IMR-90 (cell line): Measurements from ENCODE around the gene HIVEP1. TPM values are rescaled to one million over a fixed set of nuclear protein-coding genes. Genes with fewer than 3 reads are reported as not detected.
A peak's percentile ranks its signal among the peaks of the same experiment; 100 is the strongest.

Experiments
- ATAC-seq: fragments of 200-7000 bp; cut with Tn5 transposase; 2 replicates; pipeline ENCODE4 v1.9.1; 2020; ENCODE audit warnings: low read depth, mild to moderate bottlenecking, moderate library complexity
- BruUV-seq: library from RNA; stranded (reverse); fragments of 400-500 nt; replicated peaks from 2 replicates; lab custom pipeline; 2021; lab: Mats Ljungman, UMichigan
- CTCF ChIA-PET: fragments of 300-600 bp; formaldehyde crosslinking; extraction: SDS; loops from one replicate; lab custom pipeline; 2021; ENCODE audit warnings: antibody characterized with exemption; lab: Yijun Ruan, JAX
- POLR2A ChIA-PET: fragments of 300-600 bp; sonication (Branson Sonifier 250); formaldehyde crosslinking; loops from one replicate; lab custom pipeline; 2022; ENCODE audit warnings: antibody characterized with exemption; ENCODE audit not compliant: unreplicated experiment; lab: Charles Lee
- DNase-seq: peaks from one replicate; pipeline ENCODE4 v3.0.0; 2013
- H2AFZ ChIP-seq: replicated peaks from 2 replicates; pipeline ENCODE3; 2013; ENCODE audit warnings: low read length, mild to moderate bottlenecking; ENCODE audit not compliant: poor library complexity
- H2AK5ac ChIP-seq: 2 replicates; pipeline ENCODE4 v1.6.1; 2013; ENCODE audit warnings: low read depth, low read length, inconsistent platforms
- H2AK9ac ChIP-seq: replicated peaks from 2 replicates; pipeline ENCODE3; 2013; ENCODE audit warnings: mild to moderate bottlenecking, low read depth, low read length, moderate library complexity; ENCODE audit not compliant: poor library complexity
- H2BK120ac ChIP-seq: 2 replicates; pipeline ENCODE4 v1.6.1; 2013; ENCODE audit warnings: low read depth, low read length, inconsistent platforms
- H2BK15ac ChIP-seq: 3 replicates; pipeline ENCODE4 v1.6.1; 2013; ENCODE audit warnings: low read depth, low read length, inconsistent platforms
- H2BK20ac ChIP-seq: 2 replicates; pipeline ENCODE4 v1.6.1; 2013; ENCODE audit warnings: low read depth, mild to moderate bottlenecking, inconsistent platforms, low read length, moderate library complexity
- H2BK5ac ChIP-seq: 2 replicates; pipeline ENCODE4 v1.6.1; 2013; ENCODE audit warnings: mild to moderate bottlenecking, low read depth, low read length, inconsistent platforms; ENCODE audit not compliant: poor library complexity, severe bottlenecking
- H3K14ac ChIP-seq: replicated peaks from 2 replicates; pipeline ENCODE4 v1.6.1; 2013; ENCODE audit warnings: low read depth, low read length, inconsistent platforms
- H3K18ac ChIP-seq: 2 replicates; pipeline ENCODE4 v1.6.1; 2013; ENCODE audit warnings: low read depth, low read length, control low read depth
- H3K23ac ChIP-seq: 2 replicates; pipeline ENCODE4 v1.6.1; 2013; ENCODE audit warnings: low read depth, low read length, inconsistent platforms
- H3K27ac ChIP-seq: 2 replicates; pipeline ENCODE4 v1.5.1; 2013; ENCODE audit warnings: mild to moderate bottlenecking, control low read depth, low read length; ENCODE audit not compliant: insufficient read depth
- H3K27me3 ChIP-seq: 2 replicates; pipeline ENCODE4 v1.6.1; 2013; ENCODE audit warnings: low read length; ENCODE audit not compliant: control insufficient read depth, insufficient read depth
- H3K36me3 ChIP-seq: 2 replicates; pipeline ENCODE4 v1.6.1; 2013; ENCODE audit warnings: low read length, mixed read lengths; ENCODE audit not compliant: control insufficient read depth, insufficient read depth
- H3K4ac ChIP-seq: 2 replicates; pipeline ENCODE4 v1.6.1; 2013; ENCODE audit warnings: low read depth, low read length, inconsistent platforms
- H3K4me1 ChIP-seq: 2 replicates; pipeline ENCODE4 v1.6.1; 2013; ENCODE audit warnings: low read length, mixed read lengths; ENCODE audit not compliant: control insufficient read depth, insufficient read depth
- H3K4me2 ChIP-seq: 2 replicates; pipeline ENCODE4 v1.6.1; 2013; ENCODE audit warnings: low read depth, mild to moderate bottlenecking, control low read depth, low read length, moderate library complexity
- H3K4me3 ChIP-seq: 2 replicates; pipeline ENCODE4 v1.5.1; 2013; ENCODE audit warnings: low read depth, mild to moderate bottlenecking, control low read depth, low read length, moderate library complexity; ENCODE audit not compliant: insufficient read depth
- H3K56ac ChIP-seq: 2 replicates; pipeline ENCODE4 v1.6.1; 2013; ENCODE audit warnings: low read length, inconsistent platforms; ENCODE audit not compliant: insufficient read depth; ENCODE audit errors: extremely low read depth
- H3K79me1 ChIP-seq, 2 experiments: 2 replicates each; pipeline ENCODE4 v1.6.1; 2013; ENCODE audit warnings: low read length in 2 of 2, inconsistent platforms in 1 of 2, low read depth in 1 of 2
- H3K9ac ChIP-seq: 2 replicates; pipeline ENCODE4 v1.6.1; 2013; ENCODE audit warnings: low read depth, low read length, control low read depth
- H3K9me1 ChIP-seq: 2 replicates; pipeline ENCODE4 v1.6.1; 2013; ENCODE audit warnings: low read length, inconsistent platforms; ENCODE audit not compliant: insufficient read depth
- H3K9me3 ChIP-seq: 2 replicates; pipeline ENCODE4 v1.6.1; 2013; ENCODE audit warnings: low read length; ENCODE audit not compliant: control insufficient read depth, insufficient read depth
- H4K20me1 ChIP-seq: 2 replicates; pipeline ENCODE4 v1.6.1; 2013; ENCODE audit warnings: low read length, inconsistent platforms; ENCODE audit not compliant: insufficient read depth
- H4K5ac ChIP-seq: 2 replicates; pipeline ENCODE4 v1.6.1; 2013; ENCODE audit warnings: mild to moderate bottlenecking, low read depth, low read length, control low read depth
- H4K8ac ChIP-seq, 2 experiments: 2 replicates each; pipeline ENCODE4 v1.6.1; 2013; ENCODE audit warnings: low read depth in 2 of 2, low read length in 2 of 2, control low read depth in 1 of 2, inconsistent platforms in 1 of 2
- H4K91ac ChIP-seq: 2 replicates; pipeline ENCODE4 v1.6.1; 2013; ENCODE audit warnings: low read depth, low read length, inconsistent platforms; ENCODE audit not compliant: insufficient read depth
- CEBPB ChIP-seq: IDR thresholded peaks from 2 replicates; pipeline ENCODE4 v1.6.1; 2012; ENCODE audit warnings: low read depth, low read length, improper control_type of control experiment
- CHD1 ChIP-seq: IDR thresholded peaks from 2 replicates; pipeline ENCODE4 v1.6.1; 2012; ENCODE audit warnings: low read depth, low read length, improper control_type of control experiment
- ELK1 ChIP-seq: fragments of 150-350 bp; IDR thresholded peaks from 2 replicates; pipeline ENCODE4 v1.6.1; 2016; ENCODE audit warnings: low read depth, mild to moderate bottlenecking, low read length, moderate library complexity, borderline replicate concordance
- MAFK ChIP-seq: IDR thresholded peaks from 2 replicates; pipeline ENCODE4 v1.6.1; 2012; ENCODE audit warnings: low read depth, low read length, improper control_type of control experiment
- MAZ ChIP-seq: IDR thresholded peaks from 2 replicates; pipeline ENCODE4 v1.6.1; 2012; ENCODE audit warnings: low read depth, mild to moderate bottlenecking, low read length, improper control_type of control experiment, moderate library complexity, borderline replicate concordance
- MXI1 ChIP-seq: IDR thresholded peaks from 2 replicates; pipeline ENCODE4 v1.6.1; 2012; ENCODE audit warnings: low read depth, mild to moderate bottlenecking, low read length, moderate library complexity, borderline replicate concordance
- POLR2A ChIP-seq: IDR thresholded peaks from 2 replicates; pipeline ENCODE4 v1.6.1; 2012; ENCODE audit warnings: mild to moderate bottlenecking, low read depth, low read length
- RAD21 ChIP-seq: IDR thresholded peaks from 2 replicates; pipeline ENCODE4 v1.6.1; 2012; ENCODE audit warnings: low read length, improper control_type of control experiment
- WGBS, 2 experiments: methylation state at CpG; one replicate each; pipeline versions ENCODE4 v1.1.5 to v1.1.7; 2013; ENCODE audit warnings: missing lambda C conversion rate in 2 of 2; ENCODE audit not compliant: insufficient read length in 1 of 2; ENCODE audit errors: extremely low coverage in 2 of 2; 5-methylcytosine and 5-hydroxymethylcytosine counted together
- dilution Hi-C: fragments of 300-500 bp; cut with HindIII; formaldehyde crosslinking; loops from one replicate; pipeline ENCODE4 v1.14.3; 2018; ENCODE audit warnings: low sequenced_read_pairs; ENCODE audit not compliant: unreplicated experiment
- in situ Hi-C: fragments of 300-500 bp; cut with MboI; formaldehyde crosslinking; loops from 3 replicates; pipeline ENCODE4 v1.14.3; 2019; ENCODE audit warnings: low sequenced_read_pairs, inconsistent platforms, mixed read lengths
- intact Hi-C: fragments of 100-400 bp; cut with micrococcal nuclease; formaldehyde crosslinking; loops from 2 replicates; pipeline ENCODE4 v1.10.0; 2022
- polyA plus RNA-seq, 3 experiments: library from polyadenylated mRNA; depleted of rRNA; stranded (reverse); fragments of >200 nt; gene quantifications; 2 replicates each; pipeline ENCODE4 v1.2.3, GENCODE V29; 2012; ENCODE audit warnings: low replicate concordance in 1 of 3
- total RNA-seq: library from RNA; depleted of rRNA; stranded (reverse); fragments of >200 nt; gene quantifications from 2 replicates; pipeline ENCODE4 v1.2.3, GENCODE V29; 2012

HIVEP1 gene
- total and polyA plus RNA-seq, 2 of the 4 experiments (the other 2 are of a cell fraction): 13.0 to 17.2 TPM

GRCh38 chr6:12012558-12013306 is 620 bp downstream of the HIVEP1 start:
- dilution Hi-C loops (no loop called here), in situ Hi-C loops (loop anchor here (10.0 kb wide), 1 partner anchor 428 kb away; no protein-coding TSS in a partner anchor), intact Hi-C loops (loop anchor here (1.0 to 5.0 kb wide), 5 partner anchors 95 to 593 kb away; no protein-coding TSS in a partner anchor)
- ChIA-PET CTCF (interaction anchor here (1.5 to 3.1 kb wide), 3 partner anchors 277 to 397 kb away, joined by 3 to 11 read pairs (median 8); partner anchors contain the start of gene EDN1), POLR2A (no interaction called here)
- Histone ChIP-seq H3K79me1 (peaks cover 16 to 42% of the 10 kb centered on the region in 2 experiments), H4K8ac (peak overlapping the region in 1 of 2 experiments; percentile 70; a peak in 2 of 4 replicates), H3K4me1 (no peaks in the 10 kb centered on the region; the same call in 1 of the 2 replicates), H3K18ac (peak overlapping the region; percentile 76), H3K36me3 (peaks cover 8% of the 10 kb centered on the region), H2BK120ac (peak overlapping the region; percentile 84), H3K9me1 (no peaks in the 10 kb centered on the region), H4K91ac (peak overlapping the region; percentile 57; the same call in 1 of the 2 replicates), H3K9me3 (peaks cover 2% of the 10 kb centered on the region; the same call in 1 of the 2 replicates), H3K27me3 (no peaks in the 10 kb centered on the region), H2AFZ (peak overlapping the region; percentile 89), H2BK20ac (no peak overlapping the region; the same call in 1 of the 2 replicates), H4K20me1 (peaks cover 5% of the 10 kb centered on the region; the same call in 1 of the 2 replicates), H2AK5ac (peak overlapping the region; percentile 52), H3K14ac (peak overlapping the region; percentile 96), H2BK5ac (peak overlapping the region; percentile 90), H3K4me3 (peak overlapping the region; percentile 76), H3K9ac (peak overlapping the region; percentile 95), H2BK15ac (no peak overlapping the region), H2AK9ac (peak overlapping the region; percentile 95), H3K4me2 (peak overlapping the region; percentile 89), H3K4ac (peak overlapping the region; percentile 87), H4K5ac (peak overlapping the region; percentile 9), H3K27ac (peak overlapping the region; percentile 87), H3K56ac (peak overlapping the region; percentile 92), H3K23ac (peak overlapping the region; percentile 92)
- peak; percentile 95 for DNase-seq
- peak; percentile 25 for ATAC-seq
- BruUV-seq: no TSS peak
- no CpG with 5 or more reads among the region's 60 CpGs for WGBS, 2 experiments
- TF ChIP-seq RAD21: peak; percentile 30
- TF ChIP-seq ELK1: no peak
- peak; percentile 88; the same call in 1 of the 2 replicates for TF ChIP-seq CHD1
- TF ChIP-seq POLR2A: peak; percentile 90
- TF ChIP-seq MXI1: no peak; the same call in 1 of the 2 replicates
- TF ChIP-seq MAZ: peak; percentile 75; the same call in 1 of the 2 replicates
- 0 out of 2 replicates have a peak, but pooled peaks have one; percentile 24 for TF ChIP-seq MAFK
- peak; percentile 69 for TF ChIP-seq CEBPB
